Gastroesophageal sphincter (tissue), 4 donors: ENCODE measurements around the gene CLEC11A. TPM values are rescaled to one million over a fixed set of nuclear protein-coding genes. Genes with fewer than 3 reads are reported as not detected.

Source experiments
- ATAC-seq: fragments of 150-250 bp; one replicate; pipeline ENCODE4 v1.9.1; 2016; ENCODE audit warnings: mild to moderate bottlenecking, moderate library complexity
- H3K27ac ChIP-seq, 4 donors: fragments of 200-600 bp; sonication (generic) in 3 of 4; 1 replicate in 3 of 4; 2 replicates in 1 of 4; pipeline ENCODE4 v1.5.1; 2016 to 2019
- H3K27me3 ChIP-seq: fragments of 200-600 bp; sonication (generic); one replicate; pipeline ENCODE4 v1.5.1; 2019
- H3K36me3 ChIP-seq, 2 donors: fragments of 200-600 bp; sonication (generic); one replicate each; pipeline ENCODE4 v1.5.1; 2019; ENCODE audit warnings: control low read depth in 1 of 2
- H3K4me1 ChIP-seq, 3 donors: fragments of 200-600 bp; sonication (generic); 1 replicate in 2 of 3; 2 replicates in 1 of 3; pipeline ENCODE4 v1.5.1; 2016 to 2019; ENCODE audit warnings: control low read depth in 2 of 3
- H3K4me3 ChIP-seq, 2 donors: fragments of 200-600 bp; sonication (generic); one replicate each; pipeline ENCODE4 v1.5.1; 2019; ENCODE audit warnings: mild to moderate bottlenecking in 1 of 2, moderate library complexity in 1 of 2
- H3K9me3 ChIP-seq, 3 donors: fragments of 200-600 bp; sonication (generic); one replicate each; pipeline ENCODE4 v1.5.1; 2017 to 2019; ENCODE audit warnings: control low read depth in 2 of 3
- CTCF ChIP-seq, 4 experiments: fragments of 200-600 bp in 2 of 4; fragments of 450-650 bp in 2 of 4; sonication (generic) in 1 of 4; IDR thresholded peaks; one replicate each; pipeline ENCODE4 v1.5.1; 2017 to 2019; ENCODE audit warnings: antibody characterized with exemption in 4 of 4, mild to moderate bottlenecking in 2 of 4, moderate library complexity in 2 of 4
- EP300 ChIP-seq: sonication (generic); formaldehyde crosslinking; IDR thresholded peaks from one replicate; pipeline ENCODE4 v1.6.1; 2017; ENCODE audit warnings: antibody characterized with exemption, mild to moderate bottlenecking
- POLR2A ChIP-seq, 2 donors: fragments of 450-650 bp; IDR thresholded peaks; one replicate each; pipeline ENCODE4 v1.6.1; 2017; ENCODE audit warnings: antibody characterized with exemption in 2 of 2, mild to moderate bottlenecking in 2 of 2, moderate library complexity in 1 of 2
- POLR2AphosphoS5 ChIP-seq: sonication (generic); formaldehyde crosslinking; IDR thresholded peaks from one replicate; pipeline ENCODE4 v1.6.1; 2017; ENCODE audit warnings: antibody characterized with exemption
- WGBS, 2 donors: methylation state at CpG; one replicate each; pipeline ENCODE4 v1.1.5; 2018; ENCODE audit warnings: low coverage in 1 of 2; 5-methylcytosine and 5-hydroxymethylcytosine counted together
- total RNA-seq, 4 donors: library from RNA; depleted of rRNA; stranded (reverse); fragments of >200 nt; gene quantifications; one replicate each; pipeline ENCODE4 v1.1.0, GENCODE V29; 2016

CLEC11A gene
- total RNA-seq, 4 donors from 2014 or later = 4.6 to 17.1 (median 8.4) TPM

- TF ChIP-seq EP300 = no peak
- TF ChIP-seq POLR2AphosphoS5 = no peak
- no peak for TF ChIP-seq POLR2A (IDR thresholded peaks at IDR 0.05)
- no peak for TF ChIP-seq CTCF (IDR thresholded peaks at IDR 0.05)
- H3K9me3 ChIP-seq = no peaks in the 10 kb centered on the region
- H3K27ac ChIP-seq = no peak overlapping the region
- peaks cover 83% of the 10 kb centered on the region for H3K27me3 ChIP-seq
- no peaks in the 10 kb centered on the region for H3K36me3 ChIP-seq
- H3K4me3 ChIP-seq = no peak overlapping the region
- H3K4me1 ChIP-seq = no peaks in the 10 kb centered on the region
- 29% methylated on average over 4 of the region's 10 CpGs; no CpG with 5 or more reads in 1 of the 2 donors for WGBS, 2 donors
- ATAC-seq = no peak
These were observed 13.1 kb upstream of the CLEC11A start for GRCh38 chr19:50710094-50710493.

- WGBS, 2 donors = 80% methylated on average over 3 of the region's 5 CpGs; no CpG with 5 or more reads in 1 of the 2 donors
- no peak for ATAC-seq
- Histone ChIP-seq H3K4me1 (no peaks in the 10 kb centered on the region), H3K27me3 (peaks cover 83% of the 10 kb centered on the region), H3K9me3 (no peaks in the 10 kb centered on the region), H3K4me3 (no peak overlapping the region), H3K27ac (no peak overlapping the region), H3K36me3 (no peaks in the 10 kb centered on the region)
- TF ChIP-seq CTCF (IDR thresholded peaks at IDR 0.05) (no peak), EP300 (no peak), POLR2AphosphoS5 (no peak), POLR2A (IDR thresholded peaks at IDR 0.05) (no peak)
These were observed 12.6 kb upstream of the CLEC11A start for GRCh38 chr19:50710612-50711011.

GRCh38 chr19:50711196-50711595, 12.0 kb upstream of the CLEC11A start:
- TF ChIP-seq EP300 (no peak), CTCF (IDR thresholded peaks at IDR 0.05) (no peak), POLR2AphosphoS5 (no peak), POLR2A (IDR thresholded peaks at IDR 0.05) (no peak)
- H3K27me3 ChIP-seq = peaks cover 83% of the 10 kb centered on the region
- H3K27ac ChIP-seq = no peak overlapping the region
- H3K36me3 ChIP-seq = no peaks in the 10 kb centered on the region
- no peak for ATAC-seq
- H3K9me3 ChIP-seq = no peaks in the 10 kb centered on the region
- H3K4me1 ChIP-seq = no peaks in the 10 kb centered on the region
- WGBS, 2 donors = 78 to 81% methylated on average over 8 to 10 of the region's 11 CpGs
- H3K4me3 ChIP-seq = no peak overlapping the region

- Histone ChIP-seq H3K4me3 (no peak overlapping the region), H3K27me3 (peaks cover 85% of the 10 kb centered on the region), H3K27ac (no peak overlapping the region), H3K9me3 (no peaks in the 10 kb centered on the region), H3K4me1 (no peaks in the 10 kb centered on the region), H3K36me3 (no peaks in the 10 kb centered on the region)
- no peak for ATAC-seq
- TF ChIP-seq EP300 = no peak
- TF ChIP-seq CTCF (IDR thresholded peaks at IDR 0.05) = no peak
- no peak for TF ChIP-seq POLR2A (IDR thresholded peaks at IDR 0.05)
- TF ChIP-seq POLR2AphosphoS5 = no peak
- WGBS, 2 donors = 100% methylated on average over 1 of the region's 9 CpGs
These were observed 11.4 kb upstream of the CLEC11A start for GRCh38 chr19:50711805-50712204.

GRCh38 chr19:50712833-50713232, 10.3 kb upstream of the CLEC11A start:
- H3K27ac ChIP-seq = no peak overlapping the region
- no peak for ATAC-seq
- peaks cover 95% of the 10 kb centered on the region for H3K27me3 ChIP-seq
- TF ChIP-seq POLR2A (IDR thresholded peaks at IDR 0.05) (no peak), EP300 (no peak), POLR2AphosphoS5 (no peak), CTCF (IDR thresholded peaks at IDR 0.05) (no peak)
- no peak overlapping the region for H3K4me3 ChIP-seq
- WGBS, 2 donors = 62% methylated on average over 4 to 6 of the region's 6 CpGs
- H3K9me3 ChIP-seq = no peaks in the 10 kb centered on the region
- no peaks in the 10 kb centered on the region for H3K36me3 ChIP-seq
- H3K4me1 ChIP-seq = peaks cover 0 to 2% (median 0%) of the 10 kb centered on the region in 3 donors
